Neural cell (in vitro differentiated cells): ENCODE data around the gene GPLD1.

Experiments used
- EP300 ChIP-seq: fragments of 450-650 bp; conservative IDR thresholded peaks from 2 replicates; pipeline ENCODE4 v1.6.1; 2014; ENCODE audit warnings: antibody characterized with exemption, mild to moderate bottlenecking, moderate library complexity; ENCODE audit not compliant: poor library complexity, severe bottlenecking
- EZH2 ChIP-seq: fragments of 200-600, 300-800 bp; shearing (Covaris generic), sonication (generic); IDR thresholded peaks from 2 replicates; pipeline ENCODE4 v1.6.1; 2014; ENCODE audit warnings: antibody characterized with exemption, low read length, borderline replicate concordance, mild to moderate bottlenecking; ENCODE audit not compliant: insufficient read depth, poor library complexity, severe bottlenecking
- MXI1 ChIP-seq: fragments of 450-650 bp; conservative IDR thresholded peaks from 2 replicates; pipeline ENCODE4 v1.6.1; 2014; ENCODE audit warnings: antibody characterized with exemption, mild to moderate bottlenecking; ENCODE audit not compliant: poor library complexity, severe bottlenecking
- POLR2AphosphoS5 ChIP-seq: IDR thresholded peaks from 2 replicates; pipeline ENCODE4 v1.6.1; 2012
- TAF1 ChIP-seq: IDR thresholded peaks from 2 replicates; pipeline ENCODE4 v1.6.1; 2012; ENCODE audit warnings: low read depth
- TF ChIP-seq, protein P1 (sequence below): fragments of 450-650 bp; IDR thresholded peaks from 2 replicates; pipeline ENCODE4 v1.5.1; 2014; ENCODE audit warnings: antibody characterized with exemption, mild to moderate bottlenecking, moderate library complexity; ENCODE audit not compliant: poor library complexity, severe bottlenecking

- TF ChIP-seq POLR2AphosphoS5 (no peak), MXI1 (no peak), EZH2 (no peak), TAF1 (no peak), EP300 (no peak)
- TF ChIP-seq, protein P1, sequence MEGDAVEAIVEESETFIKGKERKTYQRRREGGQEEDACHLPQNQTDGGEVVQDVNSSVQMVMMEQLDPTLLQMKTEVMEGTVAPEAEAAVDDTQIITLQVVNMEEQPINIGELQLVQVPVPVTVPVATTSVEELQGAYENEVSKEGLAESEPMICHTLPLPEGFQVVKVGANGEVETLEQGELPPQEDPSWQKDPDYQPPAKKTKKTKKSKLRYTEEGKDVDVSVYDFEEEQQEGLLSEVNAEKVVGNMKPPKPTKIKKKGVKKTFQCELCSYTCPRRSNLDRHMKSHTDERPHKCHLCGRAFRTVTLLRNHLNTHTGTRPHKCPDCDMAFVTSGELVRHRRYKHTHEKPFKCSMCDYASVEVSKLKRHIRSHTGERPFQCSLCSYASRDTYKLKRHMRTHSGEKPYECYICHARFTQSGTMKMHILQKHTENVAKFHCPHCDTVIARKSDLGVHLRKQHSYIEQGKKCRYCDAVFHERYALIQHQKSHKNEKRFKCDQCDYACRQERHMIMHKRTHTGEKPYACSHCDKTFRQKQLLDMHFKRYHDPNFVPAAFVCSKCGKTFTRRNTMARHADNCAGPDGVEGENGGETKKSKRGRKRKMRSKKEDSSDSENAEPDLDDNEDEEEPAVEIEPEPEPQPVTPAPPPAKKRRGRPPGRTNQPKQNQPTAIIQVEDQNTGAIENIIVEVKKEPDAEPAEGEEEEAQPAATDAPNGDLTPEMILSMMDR: no peak
Measured at GRCh38 chr6:24490948-24491347, 1.6 kb upstream of the GPLD1 start.
